ENCODE results near the gene BTBD7. TPM values are rescaled to one million over a fixed set of nuclear protein-coding genes. Genes with fewer than 3 reads are reported as not detected.
A peak's percentile ranks its signal among the peaks of the same experiment; 100 is the strongest.

The BTBD7 gene
- total and polyA plus RNA-seq, 9 of the 15 experiments (the other 6 are each of a cell fraction or from before 2014, with no cell fraction given), result 2.5 to 12.9 (median 6.2) TPM

DNA sequence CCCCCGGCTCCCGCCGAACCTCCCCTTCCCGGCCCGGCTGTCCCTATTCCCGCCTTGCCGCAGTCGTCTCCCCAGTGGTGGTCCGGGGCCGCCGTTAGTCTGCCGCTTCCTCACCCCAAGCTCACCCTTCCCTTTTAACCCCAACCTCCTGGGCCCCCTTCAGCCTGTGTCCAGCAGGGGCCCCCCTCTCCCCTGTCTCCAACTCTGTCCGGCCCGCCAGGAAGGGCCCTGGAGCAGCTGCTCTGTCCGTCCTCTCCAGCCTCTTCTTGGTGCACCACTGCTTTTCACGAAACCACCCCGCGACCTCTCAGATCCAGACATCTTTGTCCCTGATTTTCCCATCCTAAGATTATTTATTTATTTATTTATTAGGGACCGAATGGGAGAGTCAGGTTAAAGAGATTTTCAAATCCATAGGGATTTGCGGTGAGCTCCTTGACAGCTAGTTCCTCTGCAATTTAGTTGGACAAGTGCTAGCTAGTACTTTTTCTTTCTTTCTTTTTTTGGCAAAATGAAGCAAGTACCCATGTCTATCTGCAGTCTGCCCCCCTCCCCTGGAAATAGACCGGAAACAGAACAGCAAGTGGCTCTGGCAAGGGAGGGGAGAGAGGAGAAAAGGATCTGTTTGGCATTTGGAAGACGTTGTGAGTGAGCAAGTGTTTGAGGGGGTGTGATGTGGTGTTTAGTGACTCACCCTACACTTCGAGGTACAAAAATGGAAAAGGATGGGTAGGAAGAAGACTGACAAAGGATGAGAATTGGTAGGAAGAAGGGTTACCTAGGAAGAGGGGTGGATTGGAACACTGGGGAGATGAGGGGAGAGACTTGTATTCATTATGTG lies 125.1 kb downstream of the BTBD7 start (continued):
- TF ChIP-seq, protein P1, sequence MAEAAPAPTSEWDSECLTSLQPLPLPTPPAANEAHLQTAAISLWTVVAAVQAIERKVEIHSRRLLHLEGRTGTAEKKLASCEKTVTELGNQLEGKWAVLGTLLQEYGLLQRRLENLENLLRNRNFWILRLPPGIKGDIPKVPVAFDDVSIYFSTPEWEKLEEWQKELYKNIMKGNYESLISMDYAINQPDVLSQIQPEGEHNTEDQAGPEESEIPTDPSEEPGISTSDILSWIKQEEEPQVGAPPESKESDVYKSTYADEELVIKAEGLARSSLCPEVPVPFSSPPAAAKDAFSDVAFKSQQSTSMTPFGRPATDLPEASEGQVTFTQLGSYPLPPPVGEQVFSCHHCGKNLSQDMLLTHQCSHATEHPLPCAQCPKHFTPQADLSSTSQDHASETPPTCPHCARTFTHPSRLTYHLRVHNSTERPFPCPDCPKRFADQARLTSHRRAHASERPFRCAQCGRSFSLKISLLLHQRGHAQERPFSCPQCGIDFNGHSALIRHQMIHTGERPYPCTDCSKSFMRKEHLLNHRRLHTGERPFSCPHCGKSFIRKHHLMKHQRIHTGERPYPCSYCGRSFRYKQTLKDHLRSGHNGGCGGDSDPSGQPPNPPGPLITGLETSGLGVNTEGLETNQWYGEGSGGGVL (CRISPR knock-in tag; IDR thresholded peaks at IDR 0.05), result no peak
- TF ChIP-seq TOE1 (IDR thresholded peaks at IDR 0.05; ENCODE audit: borderline replicate concordance) (no peak), TOE1 (CRISPR knock-in tag; IDR thresholded peaks at IDR 0.05; ENCODE audit: borderline replicate concordance, low read depth) (no peak), CBFB (CRISPR knock-in tag; IDR thresholded peaks at IDR 0.05) (no peak), RAD21 (CRISPR knock-in tag; conservative IDR thresholded peaks at IDR 0.05 in 1 of 2, IDR thresholded peaks at IDR 0.05 in 1 of 2) (peak; percentile 24 to 39; a peak in 3 of 4 replicates), NCOR1 (IDR thresholded peaks at IDR 0.05) (no peak), SMAD1 (IDR thresholded peaks at IDR 0.05; ENCODE audit: low read depth, low read length, partially characterized antibody) (no peak), ZNF561 (CRISPR knock-in tag; conservative IDR thresholded peaks at IDR 0.05) (no peak), ZBTB8A (IDR thresholded peaks at IDR 0.05; ENCODE audit: partially characterized antibody) (no peak), ZNF57 (CRISPR knock-in tag; IDR thresholded peaks at IDR 0.05) (no peak), GTF2E2 (tag; IDR thresholded peaks at IDR 0.05) (no peak), POLR2A (conservative IDR thresholded peaks at IDR 0.05) (no peak), MTA2 (IDR thresholded peaks at IDR 0.05; ENCODE audit: low read depth) (peak; percentile 31; the same call in 1 of the 2 replicates), HMG20A (CRISPR knock-in tag; conservative IDR thresholded peaks at IDR 0.05) (no peak), NR1H2 (CRISPR knock-in tag; IDR thresholded peaks at IDR 0.05) (0 out of 2 replicates have a peak, but pooled peaks have one; percentile 29), HNRNPLL (IDR thresholded peaks at IDR 0.05; ENCODE audit: low read depth, low read length, poor library complexity, severe bottlenecking) (no peak), SAFB2 (IDR thresholded peaks at IDR 0.05; ENCODE audit: borderline replicate concordance, low read depth, low read length, severe bottlenecking) (no peak), HNRNPL (IDR thresholded peaks at IDR 0.05; ENCODE audit: low read depth, low read length) (0 out of 2 replicates have a peak, but pooled peaks have one; percentile 7), C11orf30 (IDR thresholded peaks at IDR 0.05; ENCODE audit: low read depth) (no peak), TEAD1 (CRISPR knock-in tag; IDR thresholded peaks at IDR 0.05) (no peak)
- TF ChIP-seq, protein P2, sequence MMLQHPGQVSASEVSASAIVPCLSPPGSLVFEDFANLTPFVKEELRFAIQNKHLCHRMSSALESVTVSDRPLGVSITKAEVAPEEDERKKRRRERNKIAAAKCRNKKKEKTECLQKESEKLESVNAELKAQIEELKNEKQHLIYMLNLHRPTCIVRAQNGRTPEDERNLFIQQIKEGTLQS (IDR thresholded peaks at IDR 0.05), result peak; percentile 47; the same call in 1 of the 2 replicates
- TF ChIP-seq, protein P2 (CRISPR knock-in tag; conservative IDR thresholded peaks at IDR 0.05), result no peak
- TF ChIP-seq, protein P3, sequence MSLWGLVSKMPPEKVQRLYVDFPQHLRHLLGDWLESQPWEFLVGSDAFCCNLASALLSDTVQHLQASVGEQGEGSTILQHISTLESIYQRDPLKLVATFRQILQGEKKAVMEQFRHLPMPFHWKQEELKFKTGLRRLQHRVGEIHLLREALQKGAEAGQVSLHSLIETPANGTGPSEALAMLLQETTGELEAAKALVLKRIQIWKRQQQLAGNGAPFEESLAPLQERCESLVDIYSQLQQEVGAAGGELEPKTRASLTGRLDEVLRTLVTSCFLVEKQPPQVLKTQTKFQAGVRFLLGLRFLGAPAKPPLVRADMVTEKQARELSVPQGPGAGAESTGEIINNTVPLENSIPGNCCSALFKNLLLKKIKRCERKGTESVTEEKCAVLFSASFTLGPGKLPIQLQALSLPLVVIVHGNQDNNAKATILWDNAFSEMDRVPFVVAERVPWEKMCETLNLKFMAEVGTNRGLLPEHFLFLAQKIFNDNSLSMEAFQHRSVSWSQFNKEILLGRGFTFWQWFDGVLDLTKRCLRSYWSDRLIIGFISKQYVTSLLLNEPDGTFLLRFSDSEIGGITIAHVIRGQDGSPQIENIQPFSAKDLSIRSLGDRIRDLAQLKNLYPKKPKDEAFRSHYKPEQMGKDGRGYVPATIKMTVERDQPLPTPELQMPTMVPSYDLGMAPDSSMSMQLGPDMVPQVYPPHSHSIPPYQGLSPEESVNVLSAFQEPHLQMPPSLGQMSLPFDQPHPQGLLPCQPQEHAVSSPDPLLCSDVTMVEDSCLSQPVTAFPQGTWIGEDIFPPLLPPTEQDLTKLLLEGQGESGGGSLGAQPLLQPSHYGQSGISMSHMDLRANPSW (CRISPR knock-in tag; IDR thresholded peaks at IDR 0.05), result no peak

All from K562 (cell line).